Hepatocyte (in vitro differentiated cells): ENCODE results near the gene GK. TPM values are rescaled to one million over a fixed set of nuclear protein-coding genes. Genes with fewer than 3 reads are reported as not detected.
"Not testable (repeated sequence)": the region's sequence is repeated elsewhere in the genome, so short reads cannot be mapped to it uniquely, and the experiment has no call there.

ENCODE experiments used
- DNase-seq: peaks from one replicate; pipeline ENCODE4 v3.0.0-alpha.2; 2016; ENCODE audit warnings: low spot score
- H2AFZ ChIP-seq: fragments of 200-600 bp; sonication (generic); 2 replicates; pipeline ENCODE4 v1.6.0; 2016; ENCODE audit warnings: antibody characterized with exemption, mild to moderate bottlenecking
- H3K27ac ChIP-seq: fragments of 200-600 bp; sonication (generic); 2 replicates; pipeline ENCODE4 v1.5.1; 2016; ENCODE audit warnings: mild to moderate bottlenecking
- H3K27me3 ChIP-seq: fragments of 200-600 bp; sonication (generic); 2 replicates; pipeline ENCODE4 v1.6.1; 2016
- H3K36me3 ChIP-seq: fragments of 200-600 bp; sonication (generic); replicated peaks from 2 replicates; pipeline ENCODE4 v1.5.1; 2016; ENCODE audit warnings: low read depth; ENCODE audit not compliant: insufficient read depth
- H3K4me1 ChIP-seq: fragments of 200-600 bp; sonication (generic); 2 replicates; pipeline ENCODE4 v1.5.1; 2016; ENCODE audit warnings: mild to moderate bottlenecking, moderate library complexity; ENCODE audit not compliant: insufficient read depth
- H3K4me2 ChIP-seq: fragments of 200-600 bp; sonication (generic); 2 replicates; pipeline ENCODE4 v1.6.0; 2016
- H3K4me3 ChIP-seq: fragments of 200-600 bp; sonication (generic); 2 replicates; pipeline ENCODE4 v1.5.1; 2016; ENCODE audit warnings: mild to moderate bottlenecking
- H3K79me2 ChIP-seq: fragments of 200-600 bp; sonication (generic); 2 replicates; pipeline ENCODE4 v1.6.0; 2017; ENCODE audit warnings: mild to moderate bottlenecking
- H3K9me2 ChIP-seq: fragments of 200-600 bp; sonication (generic); replicated peaks from 2 replicates; pipeline ENCODE4 v1.6.0; 2017; ENCODE audit warnings: mild to moderate bottlenecking; ENCODE audit not compliant: insufficient read depth
- H3K9me3 ChIP-seq: fragments of 200-600 bp; sonication (generic); 2 replicates; pipeline ENCODE4 v1.5.1; 2016; ENCODE audit warnings: low read depth, mild to moderate bottlenecking
- H4K20me1 ChIP-seq: fragments of 200-600 bp; sonication (generic); 2 replicates; pipeline ENCODE4 v1.6.0; 2016; ENCODE audit warnings: mild to moderate bottlenecking; ENCODE audit not compliant: insufficient read depth, poor library complexity, severe bottlenecking
- EZH2 ChIP-seq: fragments of 200-600 bp; sonication (generic); IDR thresholded peaks from 2 replicates; pipeline ENCODE4 v1.6.1; 2016; ENCODE audit warnings: antibody characterized with exemption, mild to moderate bottlenecking, borderline replicate concordance
- EZH2phosphoT487 ChIP-seq: fragments of 200-600 bp; sonication (generic); IDR thresholded peaks from one replicate; pipeline ENCODE4 v1.6.1; 2018; ENCODE audit warnings: antibody characterized with exemption, mild to moderate bottlenecking, low read depth, moderate library complexity; ENCODE audit not compliant: unreplicated experiment, severe bottlenecking
- WGBS: methylation state at CpG from one replicate; pipeline ENCODE4 v1.1.6; 2016; ENCODE audit warnings: low lambda C conversion rate; ENCODE audit errors: missing lambda C conversion rate; 5-methylcytosine and 5-hydroxymethylcytosine counted together
- polyA plus RNA-seq: library from polyadenylated mRNA; unstranded; fragments of >200 nt; fragmentation: Nextera tagmentation; extraction: Ambion mirVana; gene quantifications from 2 replicates; pipeline ENCODE4 v1.2.1, GENCODE V29; 2016
- total RNA-seq: library from RNA; depleted of rRNA; stranded (reverse); fragments of >200 nt; gene quantifications from 2 replicates; pipeline ENCODE4 v1.2.3, GENCODE V29; 2014
- TF ChIP-seq, protein P1 (sequence below): fragments of 200-600 bp; sonication (generic); IDR thresholded peaks from 2 replicates; pipeline ENCODE4 v1.5.1; 2016; ENCODE audit warnings: antibody characterized with exemption, mild to moderate bottlenecking; ENCODE audit not compliant: poor library complexity

Gene GK
- total and polyA plus RNA-seq, 2 experiments from 2014 or later, result 18.5 to 30.3 TPM

DNA sequence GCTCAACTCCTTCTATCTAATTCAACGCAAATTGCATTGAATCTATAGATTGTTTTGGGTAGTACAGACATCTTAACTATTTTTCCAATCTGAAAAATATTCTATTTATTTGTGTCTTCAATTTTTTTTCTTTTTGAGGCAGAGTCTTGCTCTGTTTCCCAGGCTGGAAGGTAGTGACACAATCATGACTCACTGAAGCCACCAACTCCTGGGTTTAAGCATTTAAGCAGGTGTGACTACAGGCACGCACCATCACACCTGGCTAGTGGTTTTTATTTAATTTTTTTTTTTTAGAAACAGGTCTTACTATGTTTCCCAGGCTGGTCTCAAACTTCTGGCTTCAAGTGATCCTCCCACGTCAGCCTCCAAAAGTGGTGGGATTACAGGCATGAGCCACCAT lies 98.3 kb downstream of the GK start:
- 70% methylated on average over 3 of the region's 3 CpGs for whole genome bisulfite sequencing

DNA sequence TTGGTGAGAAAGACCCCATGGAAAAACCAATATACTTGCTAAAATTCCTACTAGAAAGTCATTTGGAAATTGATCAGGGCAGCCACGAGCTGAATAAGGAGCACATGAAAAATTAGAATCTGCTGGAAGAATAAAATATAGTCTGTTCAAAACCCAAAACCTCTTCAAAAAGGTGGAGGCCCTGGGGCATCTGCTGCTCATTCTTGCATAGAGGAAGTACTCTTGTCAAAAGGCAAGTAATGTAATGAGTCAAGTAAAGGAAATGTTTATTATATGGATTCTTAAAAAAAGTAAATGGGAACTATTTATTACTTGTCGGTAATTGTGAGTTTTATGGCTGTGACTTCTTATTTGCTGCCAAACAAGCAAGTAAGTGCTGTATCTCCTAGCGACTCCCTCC lies 109.5 kb downstream of the GK start:
- H3K4me3 ChIP-seq, result no peak overlapping the region
- no peaks in the 10 kb centered on the region for H3K9me2 ChIP-seq
- TF ChIP-seq, protein P1, sequence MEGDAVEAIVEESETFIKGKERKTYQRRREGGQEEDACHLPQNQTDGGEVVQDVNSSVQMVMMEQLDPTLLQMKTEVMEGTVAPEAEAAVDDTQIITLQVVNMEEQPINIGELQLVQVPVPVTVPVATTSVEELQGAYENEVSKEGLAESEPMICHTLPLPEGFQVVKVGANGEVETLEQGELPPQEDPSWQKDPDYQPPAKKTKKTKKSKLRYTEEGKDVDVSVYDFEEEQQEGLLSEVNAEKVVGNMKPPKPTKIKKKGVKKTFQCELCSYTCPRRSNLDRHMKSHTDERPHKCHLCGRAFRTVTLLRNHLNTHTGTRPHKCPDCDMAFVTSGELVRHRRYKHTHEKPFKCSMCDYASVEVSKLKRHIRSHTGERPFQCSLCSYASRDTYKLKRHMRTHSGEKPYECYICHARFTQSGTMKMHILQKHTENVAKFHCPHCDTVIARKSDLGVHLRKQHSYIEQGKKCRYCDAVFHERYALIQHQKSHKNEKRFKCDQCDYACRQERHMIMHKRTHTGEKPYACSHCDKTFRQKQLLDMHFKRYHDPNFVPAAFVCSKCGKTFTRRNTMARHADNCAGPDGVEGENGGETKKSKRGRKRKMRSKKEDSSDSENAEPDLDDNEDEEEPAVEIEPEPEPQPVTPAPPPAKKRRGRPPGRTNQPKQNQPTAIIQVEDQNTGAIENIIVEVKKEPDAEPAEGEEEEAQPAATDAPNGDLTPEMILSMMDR, result no peak
- 41% methylated on average over 3 of the region's 3 CpGs for WGBS
- no peaks in the 10 kb centered on the region for H3K4me1 ChIP-seq
- no peak overlapping the region for H3K4me2 ChIP-seq
- H3K9me3 ChIP-seq, result no peaks in the 10 kb centered on the region
- no peak overlapping the region for H3K27ac ChIP-seq
- no peaks in the 10 kb centered on the region for H3K36me3 ChIP-seq
- no peaks in the 10 kb centered on the region for H4K20me1 ChIP-seq
- no peak for DNase-seq
- no peak overlapping the region for H2AFZ ChIP-seq
- H3K27me3 ChIP-seq, result no peaks in the 10 kb centered on the region
- H3K79me2 ChIP-seq, result no peaks in the 10 kb centered on the region

More for the DNA sequence above, 98.3 kb downstream of the GK start:
- H3K36me3 ChIP-seq, result no peaks in the 10 kb centered on the region
- H3K27me3 ChIP-seq, result no peaks in the 10 kb centered on the region
- no peaks in the 10 kb centered on the region for H3K9me2 ChIP-seq
- no peak overlapping the region for H3K27ac ChIP-seq
- no peaks in the 10 kb centered on the region for H3K79me2 ChIP-seq
- no peak overlapping the region for H3K4me2 ChIP-seq
- DNase-seq, result no peak
- TF ChIP-seq EZH2phosphoT487 (no peak), EZH2 (no peak)
- TF ChIP-seq, protein P1, result no peak
- H3K4me1 ChIP-seq, result no peaks in the 10 kb centered on the region
- H4K20me1 ChIP-seq, result no peaks in the 10 kb centered on the region
- no peak overlapping the region for H3K4me3 ChIP-seq
- H2AFZ ChIP-seq, result no peak overlapping the region
- H3K9me3 ChIP-seq, result no peaks in the 10 kb centered on the region

DNA sequence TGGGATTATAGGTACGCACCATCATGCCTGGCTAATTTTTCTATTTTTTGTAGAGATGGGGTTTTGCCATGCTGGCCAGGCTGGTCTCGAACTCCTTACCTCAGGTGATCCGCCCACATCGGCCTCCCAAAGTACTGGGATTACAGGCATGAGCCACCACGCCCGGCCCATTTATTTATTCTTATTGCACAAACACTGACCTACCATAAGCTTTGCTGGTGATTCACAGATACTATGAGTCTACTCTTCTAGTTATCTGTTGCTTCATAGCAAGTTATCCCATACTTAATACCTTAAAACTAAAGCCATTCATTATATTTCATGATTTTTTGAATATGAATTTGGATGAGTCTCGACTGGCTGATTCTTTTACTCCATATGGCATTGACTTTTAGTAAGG lies 120.5 kb downstream of the GK start:
- not testable (repeated sequence) for H3K27ac ChIP-seq, H3K27me3 ChIP-seq, H3K9me2 ChIP-seq, DNase-seq, H2AFZ ChIP-seq, H3K4me1 ChIP-seq, H3K4me2 ChIP-seq, H3K79me2 ChIP-seq, H3K9me3 ChIP-seq, H3K36me3 ChIP-seq, H4K20me1 ChIP-seq, H3K4me3 ChIP-seq
- 89% methylated on average over 7 of the region's 7 CpGs for WGBS

DNA sequence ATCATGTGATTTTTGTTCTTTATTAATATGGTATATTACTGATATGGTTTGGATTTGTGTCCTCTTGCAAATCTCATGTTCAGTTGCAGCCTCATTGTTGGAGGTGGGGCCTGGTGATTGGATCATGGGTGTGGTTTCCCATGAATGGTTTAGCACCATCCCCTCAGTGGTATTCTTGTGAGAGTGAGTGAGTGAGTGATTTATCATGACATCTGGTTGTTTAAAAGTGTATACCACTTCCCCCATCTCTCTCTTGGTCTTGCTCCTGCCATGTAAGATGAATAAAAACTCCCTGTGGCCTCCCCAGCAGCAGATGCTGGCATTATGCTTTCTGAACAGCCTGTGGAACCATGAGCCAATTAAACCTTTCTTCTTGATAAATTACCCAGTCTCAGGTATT lies 124.4 kb downstream of the GK start:
- DNase-seq, result no peak
- Histone ChIP-seq H2AFZ (no peak overlapping the region), H3K79me2 (no peaks in the 10 kb centered on the region), H3K4me1 (no peaks in the 10 kb centered on the region), H3K9me3 (no peaks in the 10 kb centered on the region), H3K36me3 (no peaks in the 10 kb centered on the region), H3K4me2 (no peak overlapping the region), H4K20me1 (no peaks in the 10 kb centered on the region), H3K4me3 (no peak overlapping the region), H3K27me3 (no peaks in the 10 kb centered on the region), H3K9me2 (no peaks in the 10 kb centered on the region), H3K27ac (no peak overlapping the region)
- TF ChIP-seq EZH2 (no peak), EZH2phosphoT487 (no peak)
- TF ChIP-seq, protein P1, result no peak
